ENCODE measurements around the gene KRT79.
"Not testable (repeated sequence)": the region's sequence is repeated elsewhere in the genome, so short reads cannot be mapped to it uniquely, and the experiment has no call there.

The KRT79 gene

DNA sequence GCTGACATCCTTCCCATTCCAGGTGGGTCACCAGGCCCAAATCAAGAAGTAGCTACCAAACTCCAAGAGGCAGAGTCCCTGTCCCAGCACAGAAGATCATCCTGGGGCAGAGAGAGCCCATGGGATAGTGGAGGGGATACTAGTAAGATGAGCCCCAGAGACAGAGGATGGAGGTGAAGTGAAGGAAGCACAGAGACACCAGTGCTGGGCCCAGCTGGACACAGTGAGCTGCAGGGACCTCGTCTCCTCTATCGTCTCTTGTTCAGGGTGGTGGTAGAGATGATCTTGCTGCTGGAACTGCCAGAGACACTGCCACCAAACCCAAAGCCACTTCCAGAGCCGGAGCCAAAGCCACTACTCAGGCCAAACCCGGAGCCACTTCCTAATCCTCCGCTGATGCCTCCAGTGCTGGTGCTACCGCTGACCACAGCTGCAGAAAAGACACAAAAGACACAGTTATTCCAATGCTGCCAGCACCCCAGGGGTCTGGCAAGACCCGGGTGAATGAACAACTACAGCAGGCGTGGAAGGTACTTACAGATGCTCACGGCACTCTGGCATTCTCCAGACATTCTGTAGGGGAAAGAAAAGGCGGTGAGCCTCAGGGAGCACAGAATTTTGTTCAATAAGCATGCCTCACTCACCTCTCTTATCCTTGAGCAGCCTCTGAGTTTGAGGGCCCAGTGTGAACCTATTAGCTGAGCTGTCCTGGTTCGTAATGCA is 27.1 kb downstream of the KRT79 start:
- no peak for DNase-seq (ENCODE audit: low read depth in 2 of 2)

DNA sequence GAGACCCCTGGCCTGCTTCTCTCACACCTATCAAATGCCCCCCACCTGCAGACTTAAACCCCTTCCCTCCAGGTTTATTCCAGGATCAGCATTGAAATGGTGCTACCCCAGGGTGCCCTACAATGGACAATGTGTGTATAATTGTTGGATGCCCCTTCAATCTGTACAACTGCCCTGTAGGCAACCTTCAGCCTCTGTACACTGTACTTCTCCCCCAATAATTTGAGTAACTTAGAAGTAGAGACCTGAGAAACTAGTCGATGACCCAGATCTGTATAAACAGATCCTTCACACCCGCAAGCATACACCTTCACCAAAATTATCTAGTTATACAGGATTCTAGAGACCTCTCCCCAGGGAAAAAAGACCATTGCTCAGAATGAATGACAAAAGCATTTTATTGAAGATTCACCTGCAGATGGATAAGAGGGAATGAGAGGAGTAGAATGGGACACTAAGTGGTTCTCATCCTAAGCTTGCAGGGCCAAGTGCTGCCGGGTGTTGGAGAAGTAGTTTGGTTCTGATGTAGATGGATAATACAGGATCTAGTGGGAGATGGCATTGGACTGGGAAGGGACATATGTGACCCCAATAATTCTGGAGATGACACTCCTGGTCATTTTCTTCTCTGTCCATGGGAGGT is 27.8 kb downstream of the KRT79 start:
- DNase-seq (ENCODE audit: low read depth in 2 of 2) = no peak

DNA sequence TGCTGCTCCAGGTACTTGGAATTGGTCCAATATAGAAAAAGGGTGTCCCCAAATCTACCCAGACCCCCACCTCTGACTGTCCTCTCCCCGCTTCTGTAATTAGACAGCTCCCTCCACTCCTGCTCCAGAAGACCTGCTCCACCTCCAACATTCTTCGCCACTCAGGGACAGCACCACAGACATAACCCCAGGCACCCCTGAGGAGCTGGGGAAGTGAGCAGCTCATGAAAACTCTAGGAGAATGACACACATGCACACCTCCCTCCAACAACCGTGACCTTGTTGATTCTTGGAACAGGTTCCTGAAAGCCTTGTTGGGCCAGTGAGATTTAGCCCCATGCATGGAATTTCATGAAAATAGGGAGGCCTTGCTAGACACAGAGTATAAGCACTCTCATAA is 28.4 kb downstream of the KRT79 start:
- DNase-seq (ENCODE audit: low read depth in 2 of 2) = no peak

DNA sequence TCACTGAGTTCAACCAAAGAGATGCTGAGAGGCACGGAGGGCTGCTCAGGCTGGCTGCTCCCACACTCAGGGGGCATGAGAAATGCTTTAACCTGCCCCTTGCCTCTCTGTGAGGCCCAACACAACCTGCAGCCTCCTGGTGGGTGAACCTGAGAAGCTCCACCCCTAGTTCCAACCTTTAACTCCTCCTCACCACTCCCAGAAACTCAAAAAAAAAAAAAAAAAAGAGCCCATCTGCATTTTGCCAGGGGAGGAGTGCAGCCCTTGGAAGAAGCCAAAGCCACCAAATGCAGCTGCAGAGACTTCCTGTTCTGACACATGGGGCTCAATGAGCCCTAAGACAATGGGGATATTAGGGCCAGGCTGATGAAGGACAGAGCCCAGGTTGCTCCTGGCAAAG is 29.1 kb downstream of the KRT79 start:
- DNase-seq (ENCODE audit: low read depth in 2 of 2) = no peak

DNA sequence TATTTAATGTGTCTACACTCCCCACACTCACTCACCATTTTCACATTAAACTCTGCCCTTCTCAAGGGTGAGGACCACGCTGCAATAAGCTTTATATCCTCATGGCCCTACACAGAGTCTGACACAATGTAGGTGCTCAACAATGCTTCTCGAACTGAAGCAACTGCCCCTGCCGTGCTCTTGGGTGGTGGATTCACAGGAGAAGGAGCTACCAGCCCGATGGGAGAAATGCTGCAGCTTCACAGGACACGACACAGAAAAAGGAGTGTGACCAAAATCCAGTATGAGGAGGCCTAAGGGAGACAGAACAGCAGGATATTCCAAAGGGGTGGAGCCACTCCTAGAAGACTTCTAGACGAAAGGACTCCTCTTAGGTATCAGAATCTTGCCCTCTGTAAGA is 31.7 kb downstream of the KRT79 start:
- DNase-seq (ENCODE audit: low read depth in 2 of 2) = no peak

DNA sequence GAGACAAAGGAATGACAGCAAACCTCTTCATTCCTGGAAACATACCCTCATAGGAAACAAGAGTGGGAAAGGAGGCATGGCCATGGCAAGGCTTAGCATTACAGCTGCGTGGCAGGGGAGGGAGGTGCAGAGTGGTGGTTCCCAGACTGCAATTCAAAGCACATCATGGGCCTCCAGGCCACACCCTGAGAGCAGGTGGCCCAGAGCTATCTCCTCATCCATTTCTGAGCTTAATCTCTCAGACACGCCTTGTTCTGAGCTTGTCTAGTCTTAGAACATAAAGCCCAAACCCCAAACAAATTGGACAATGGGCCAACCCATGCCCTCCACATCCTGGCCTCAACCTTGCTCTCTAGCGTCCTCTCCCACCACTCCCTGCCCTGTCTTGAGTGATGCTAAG is 32.3 kb downstream of the KRT79 start:
- DNase-seq (ENCODE audit: low read depth in 2 of 2) = no peak

DNA sequence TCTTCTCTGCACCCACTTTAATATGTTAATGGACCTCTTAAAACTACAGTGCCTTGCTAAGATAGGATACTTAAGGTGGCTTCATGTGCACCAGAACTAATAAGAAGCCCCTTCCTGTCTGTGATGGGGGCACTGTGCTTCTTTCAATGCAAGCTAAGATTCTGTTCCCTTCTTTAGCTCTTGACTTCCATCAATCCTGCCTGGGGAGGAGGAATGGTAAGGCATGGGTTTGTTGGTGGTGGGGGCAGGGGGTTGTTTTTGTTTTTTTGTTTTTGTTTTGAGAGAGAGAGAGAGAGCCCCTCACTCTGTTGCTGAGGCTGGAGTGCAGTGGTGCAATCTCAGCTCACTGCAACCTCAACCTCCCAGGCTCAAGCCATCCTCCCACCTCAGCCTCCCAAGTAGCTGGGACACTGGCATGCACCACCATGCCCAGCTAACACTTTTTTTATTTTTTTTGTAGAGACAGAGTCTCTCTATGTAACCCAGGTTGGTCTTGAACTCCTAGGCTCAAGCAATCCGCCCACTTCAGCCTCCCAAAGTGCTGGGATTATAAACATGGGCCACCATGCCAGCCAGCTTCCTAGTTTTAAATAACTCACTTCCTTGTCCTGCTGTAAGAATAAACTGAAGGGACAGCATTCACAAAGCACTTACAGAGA is 33.7 kb downstream of the KRT79 start:
- DNase-seq (ENCODE audit: low read depth in 2 of 2) = no peak

DNA sequence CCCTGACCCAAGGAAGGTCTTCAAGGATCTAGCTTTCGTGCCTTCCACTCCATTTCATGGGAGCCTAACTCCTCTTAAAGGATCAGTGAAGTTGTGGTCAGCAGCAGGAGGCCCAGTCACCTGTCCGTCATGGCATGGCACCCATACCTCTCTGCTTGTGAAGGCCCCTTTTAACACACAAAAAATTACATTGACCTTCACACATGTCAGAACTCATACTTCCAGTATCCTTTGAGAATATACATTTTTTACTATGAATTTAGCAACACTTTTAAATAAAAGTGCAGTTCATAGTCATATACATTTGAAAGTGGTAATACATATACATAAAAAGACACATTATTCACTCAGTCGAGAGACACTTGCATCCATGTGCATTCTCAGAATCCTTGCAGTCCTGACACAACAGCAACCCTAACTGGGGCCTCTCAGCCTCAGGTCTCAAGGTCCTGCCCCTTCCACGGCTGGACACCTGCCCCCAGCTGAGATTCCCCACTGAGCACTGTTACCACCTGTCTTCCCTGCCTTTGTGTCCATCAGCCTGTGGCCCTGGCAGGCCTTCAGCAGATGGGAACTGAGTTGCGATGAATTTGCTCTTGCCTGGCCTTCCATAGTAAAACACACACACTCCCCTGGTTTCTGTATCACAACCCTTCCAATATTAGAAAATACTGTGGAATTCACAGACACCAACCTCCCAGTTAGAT is 34.5 kb downstream of the KRT79 start:
- DNase-seq (ENCODE audit: low read depth in 2 of 2) = no peak

DNA sequence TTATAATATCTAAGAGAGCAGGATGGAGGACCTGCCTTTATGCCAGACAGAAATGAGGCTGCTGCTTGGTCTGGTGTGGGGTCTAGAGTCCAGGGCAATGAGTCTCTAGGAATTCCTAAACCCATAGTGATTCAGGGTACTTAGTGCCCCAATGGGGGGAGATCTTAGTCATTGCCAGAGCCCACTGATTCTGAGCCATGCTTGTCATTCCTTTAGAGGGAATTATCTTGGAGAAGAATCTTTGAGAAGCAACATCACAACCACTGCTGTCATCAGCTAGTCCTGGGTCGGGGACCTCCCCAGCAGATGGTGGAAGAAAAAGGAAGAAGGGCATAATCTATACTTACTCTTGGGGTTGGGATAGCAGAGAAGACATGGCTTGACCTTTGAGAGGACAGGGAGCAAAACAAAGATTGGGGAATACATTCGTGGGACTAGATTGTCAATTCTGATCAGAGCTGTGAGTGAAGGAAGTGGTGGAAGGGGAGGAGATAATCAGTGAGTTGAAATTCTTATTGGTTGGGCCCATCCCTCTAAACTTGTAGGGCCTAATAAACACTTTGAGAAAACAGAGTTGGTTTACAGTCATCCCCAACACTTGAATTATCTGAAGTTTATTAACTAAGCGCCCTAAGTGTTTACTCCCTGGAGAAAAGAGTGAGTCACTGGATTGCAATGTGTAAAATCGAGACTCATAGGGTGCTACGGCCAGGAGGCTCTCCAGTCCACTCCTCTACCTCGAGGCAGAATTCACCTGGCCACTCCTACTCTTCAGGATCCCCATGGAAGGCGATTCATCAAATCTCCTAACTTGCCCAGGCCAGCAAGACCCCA is 35.2 kb downstream of the KRT79 start:
- DNase-seq (ENCODE audit: low read depth in 2 of 2) = no peak

DNA sequence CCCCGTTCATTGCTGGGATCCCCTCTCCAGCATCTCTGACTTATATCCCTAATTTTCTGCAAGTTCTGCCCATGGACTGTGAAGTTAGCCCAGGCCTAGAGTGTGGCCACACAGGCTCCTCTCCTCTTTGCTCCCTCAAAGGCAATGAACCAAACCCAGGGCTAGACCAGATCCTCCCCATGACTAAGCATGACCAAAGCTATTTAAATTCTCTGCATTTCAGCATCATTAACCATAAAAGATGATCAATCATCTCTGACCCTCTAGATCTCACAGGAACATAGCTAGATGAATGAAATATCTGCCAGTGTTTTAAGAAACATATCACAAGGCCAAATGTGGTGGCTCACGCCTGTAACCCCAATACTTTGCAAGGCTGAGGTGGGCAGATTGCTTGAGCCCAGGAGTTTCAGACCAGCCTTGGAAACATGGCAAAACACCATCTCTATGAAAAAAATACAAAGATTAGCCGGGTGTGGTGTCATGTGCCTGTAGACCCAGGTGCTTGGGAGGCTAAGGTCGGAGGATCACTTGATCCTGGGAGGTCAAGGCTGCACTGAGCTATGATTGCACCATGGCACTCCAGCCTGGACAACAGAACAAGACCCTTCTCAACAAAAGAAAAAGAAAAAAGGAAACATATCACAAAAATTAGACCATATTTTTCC is 36.0 kb downstream of the KRT79 start:
- DNase-seq (ENCODE audit: low read depth in 2 of 2) = no peak

DNA sequence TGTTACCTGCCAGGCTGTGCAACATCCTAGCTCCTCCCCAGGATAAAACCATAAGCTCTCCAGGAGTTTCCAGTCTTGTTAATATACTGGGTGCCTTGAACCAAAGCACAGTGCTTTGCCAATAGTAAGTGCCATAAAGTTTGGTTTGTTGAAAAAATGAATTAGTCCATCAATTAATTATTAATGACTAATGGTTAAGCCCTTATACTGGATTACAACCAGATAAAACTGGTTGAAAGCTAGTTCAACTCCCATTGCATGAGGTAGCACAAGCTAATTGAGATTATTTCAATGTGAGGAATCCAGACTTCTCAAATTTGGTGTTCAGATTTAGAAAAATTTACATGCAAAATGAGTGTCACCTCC is 36.6 kb downstream of the KRT79 start:
- DNase-seq (ENCODE audit: low read depth in 2 of 2) = no peak

DNA sequence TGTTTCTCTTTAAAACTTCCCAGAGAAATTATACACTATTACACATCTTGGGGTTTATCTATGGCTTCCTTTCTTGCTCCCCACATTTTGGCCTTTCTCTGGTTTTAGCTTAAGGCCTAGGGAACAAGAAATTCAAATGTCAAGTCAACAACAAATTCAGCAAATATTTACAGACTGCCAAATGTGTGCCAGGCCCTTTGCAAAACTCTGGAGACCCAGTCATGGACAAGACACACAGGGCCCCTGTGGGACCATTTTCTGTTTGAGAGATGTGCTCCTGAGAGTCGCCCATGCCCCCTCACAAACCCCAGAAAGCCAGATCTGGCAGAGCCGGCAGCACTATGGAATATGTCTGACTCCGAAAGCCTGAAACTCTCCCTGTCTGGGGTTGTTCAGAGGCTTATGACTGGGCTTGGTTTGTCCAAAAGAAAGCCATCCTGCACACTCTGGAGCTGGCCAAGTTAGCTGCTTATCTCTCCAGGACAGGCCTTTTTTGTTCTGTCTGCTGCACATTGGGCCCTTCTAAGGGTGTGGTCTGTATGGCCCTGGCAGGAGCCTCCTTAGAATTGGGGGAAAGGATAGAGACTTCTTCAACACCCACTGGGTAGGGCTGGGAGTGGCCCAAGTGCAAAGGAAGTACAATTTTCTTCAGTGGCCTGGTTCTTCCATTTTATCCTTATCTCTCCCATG is 37.1 kb downstream of the KRT79 start:
- DNase-seq (ENCODE audit: low read depth in 2 of 2) = no peak

DNA sequence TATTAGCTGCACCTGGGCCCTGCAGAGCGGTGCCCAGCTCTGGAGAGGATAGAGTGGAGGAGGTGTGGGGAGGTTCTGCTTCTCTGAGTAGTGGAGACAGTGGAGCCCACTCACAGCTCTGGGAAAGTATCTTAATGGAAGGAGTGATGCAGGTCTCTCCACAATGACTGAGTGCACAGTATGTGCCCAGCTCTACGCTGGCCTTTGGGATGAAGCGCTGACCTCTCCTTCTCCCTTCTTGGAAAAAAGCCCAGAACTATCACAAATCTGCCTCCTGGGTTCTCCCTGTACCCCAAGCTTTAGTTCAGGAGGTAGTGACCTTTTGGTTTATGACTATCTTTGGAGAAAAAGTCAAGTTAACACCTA is 37.7 kb downstream of the KRT79 start:
- no peak for DNase-seq (ENCODE audit: low read depth in 2 of 2)

DNA sequence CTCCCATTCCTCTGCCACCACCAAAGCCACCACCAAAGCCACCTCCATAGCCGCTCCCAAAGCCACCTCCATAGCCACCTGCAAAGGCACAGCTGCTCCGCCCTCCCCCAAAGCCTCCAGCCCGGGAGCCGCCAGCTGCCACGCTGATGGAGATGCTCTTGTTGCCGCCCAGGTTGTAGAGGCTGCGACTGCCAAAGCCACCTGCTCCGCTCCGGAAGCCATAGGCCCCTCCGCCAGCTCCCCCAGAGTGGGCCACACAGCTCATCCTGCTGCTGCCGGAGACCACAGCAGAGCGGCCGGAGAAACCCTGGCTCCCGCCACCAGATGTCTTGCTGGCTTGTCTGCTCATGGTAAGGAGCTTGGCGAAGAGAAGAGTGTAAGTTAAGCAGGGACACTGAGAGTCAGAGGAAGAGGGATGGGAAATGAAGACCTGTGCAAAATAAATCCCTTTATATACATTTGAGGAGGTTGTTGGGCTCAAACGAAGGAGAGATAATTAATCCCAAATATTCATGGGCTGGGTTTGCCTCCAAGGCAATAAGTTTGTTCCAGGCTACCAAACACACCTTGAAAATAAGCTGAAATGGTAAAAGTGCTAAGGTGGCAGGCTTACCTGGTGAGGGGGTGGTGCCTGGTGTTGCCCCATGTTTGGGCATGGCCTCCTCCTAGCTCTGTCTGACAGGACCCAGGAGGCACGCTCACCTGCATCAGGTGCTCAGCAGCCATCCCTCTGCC is 38.2 kb downstream of the KRT79 start, which contains the start of gene KRT3:
Gene KRT3, minus strand, starts transcription at position 424 of the 735 bp plus-strand sequence. Its CDS starts 75 bp downstream, at position 349.
- no peak for DNase-seq (ENCODE audit: low read depth in 2 of 2)

DNA sequence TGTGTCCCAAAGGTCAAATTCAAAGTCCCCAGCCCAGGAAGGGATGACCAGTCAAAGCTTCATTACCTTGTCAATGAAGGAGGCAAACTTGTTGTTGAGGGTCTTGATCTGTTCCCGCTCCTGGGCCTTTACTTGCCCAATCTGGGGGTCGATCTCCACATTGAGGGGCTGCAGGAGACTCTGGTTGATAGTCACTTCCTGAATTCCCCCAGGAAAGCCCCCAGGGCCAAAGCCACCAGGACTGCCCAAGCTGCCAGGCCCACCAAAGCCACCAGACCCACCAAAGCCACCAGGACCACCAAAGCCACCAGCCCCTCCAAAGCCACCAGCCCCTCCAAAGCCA is 38.8 kb downstream of the KRT79 start:
- DNase-seq (ENCODE audit: low read depth in 2 of 2) = not testable (repeated sequence)

DNA sequence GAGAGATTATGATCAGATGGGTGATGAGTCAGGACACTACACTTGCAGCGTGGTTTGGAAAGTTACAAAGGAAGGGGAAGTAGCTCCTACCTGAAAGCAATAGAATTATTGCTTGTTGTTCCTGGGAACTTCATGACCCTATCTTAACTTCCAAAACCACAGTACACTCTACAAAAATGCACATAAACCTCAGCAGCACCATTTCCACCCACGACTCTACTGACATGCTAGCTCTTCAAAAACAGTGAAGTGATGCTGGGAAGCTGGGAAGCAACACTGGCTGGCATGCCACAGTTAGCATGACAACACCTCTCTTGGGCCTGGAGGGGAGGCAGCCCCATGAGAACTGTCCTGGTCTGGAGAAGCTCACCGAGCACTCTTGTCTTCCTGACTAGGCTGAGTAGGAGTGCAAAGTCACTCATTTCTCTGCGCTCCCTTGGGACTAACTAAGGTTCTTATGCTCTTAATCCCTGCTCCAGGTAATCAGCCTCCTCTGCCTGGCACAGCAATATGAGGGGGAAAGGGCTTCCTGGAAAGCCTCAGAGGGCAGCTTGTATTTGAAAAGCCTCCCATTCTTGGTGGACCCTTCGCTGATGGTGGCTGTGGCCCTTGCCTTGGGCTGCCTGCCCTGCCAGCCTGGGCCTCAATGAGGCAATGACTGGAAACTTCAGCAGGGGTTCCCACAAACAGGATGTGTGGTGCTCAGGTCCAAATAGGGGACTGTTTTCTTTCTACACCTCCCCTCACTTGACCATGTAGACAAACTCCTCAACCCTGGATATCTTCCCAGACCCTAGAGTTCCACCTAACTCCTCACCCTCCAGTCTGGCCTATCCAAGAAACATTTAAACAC is 39.4 kb downstream of the KRT79 start:
- DNase-seq (ENCODE audit: low read depth in 2 of 2) = no peak

DNA sequence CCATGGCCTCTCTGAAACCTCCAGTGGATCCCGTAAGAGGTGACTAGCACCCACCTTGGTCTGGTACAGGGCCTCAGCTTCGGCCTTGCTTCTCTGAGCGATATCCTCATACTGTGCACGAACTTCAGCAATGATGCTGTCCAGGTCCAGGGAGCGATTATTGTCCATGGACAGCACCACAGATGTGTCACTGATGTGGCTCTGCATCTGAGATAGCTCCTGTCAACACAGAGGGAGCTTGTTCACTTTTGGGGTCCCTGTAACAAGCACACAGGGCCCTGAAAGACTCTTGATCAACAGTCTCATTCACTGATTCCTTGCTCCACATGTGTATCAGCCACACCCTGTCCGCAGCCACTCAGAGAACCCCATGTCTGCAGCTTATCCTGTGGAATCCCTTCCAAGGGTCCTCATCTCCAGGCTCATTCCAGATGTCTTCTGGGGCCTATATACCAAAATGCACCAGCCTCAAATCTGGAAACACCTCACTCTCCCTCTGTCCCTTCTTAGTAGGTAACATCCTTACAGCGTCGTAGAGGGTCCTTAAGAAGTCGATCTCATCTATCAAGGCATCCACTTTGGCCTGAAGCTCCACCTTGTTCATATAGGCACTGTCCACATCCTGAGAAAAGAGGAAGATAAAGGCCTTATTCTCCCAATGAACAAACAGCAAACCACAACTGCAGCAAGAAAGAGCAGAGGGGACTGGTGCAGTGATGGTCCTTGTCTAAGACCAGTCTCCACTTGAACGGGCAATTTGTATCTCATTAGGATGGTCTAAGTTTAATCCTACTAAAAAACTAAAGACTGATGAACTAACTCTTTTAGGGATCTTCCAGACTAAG is 41.7 kb downstream of the KRT79 start:
- DNase-seq (ENCODE audit: low read depth in 2 of 2) = no peak

Data from stimulated activated CD4-positive, alpha-beta T cell treated with anti-CD3 and anti-CD28 coated beads, Interleukin-4, amount 100 ng/mL, for 48 hours (primary cell).